ENCODE data around the gene DDX43. TPM values are rescaled to one million over a fixed set of nuclear protein-coding genes. Genes with fewer than 3 reads are reported as not detected.
A peak's percentile ranks its signal among the peaks of the same experiment; 100 is the strongest.

Gene DDX43
- total and polyA plus RNA-seq, 2 of the 4 experiments (the other 2 are of a cell fraction): 0.07 TPM; not detected in 1

DNA sequence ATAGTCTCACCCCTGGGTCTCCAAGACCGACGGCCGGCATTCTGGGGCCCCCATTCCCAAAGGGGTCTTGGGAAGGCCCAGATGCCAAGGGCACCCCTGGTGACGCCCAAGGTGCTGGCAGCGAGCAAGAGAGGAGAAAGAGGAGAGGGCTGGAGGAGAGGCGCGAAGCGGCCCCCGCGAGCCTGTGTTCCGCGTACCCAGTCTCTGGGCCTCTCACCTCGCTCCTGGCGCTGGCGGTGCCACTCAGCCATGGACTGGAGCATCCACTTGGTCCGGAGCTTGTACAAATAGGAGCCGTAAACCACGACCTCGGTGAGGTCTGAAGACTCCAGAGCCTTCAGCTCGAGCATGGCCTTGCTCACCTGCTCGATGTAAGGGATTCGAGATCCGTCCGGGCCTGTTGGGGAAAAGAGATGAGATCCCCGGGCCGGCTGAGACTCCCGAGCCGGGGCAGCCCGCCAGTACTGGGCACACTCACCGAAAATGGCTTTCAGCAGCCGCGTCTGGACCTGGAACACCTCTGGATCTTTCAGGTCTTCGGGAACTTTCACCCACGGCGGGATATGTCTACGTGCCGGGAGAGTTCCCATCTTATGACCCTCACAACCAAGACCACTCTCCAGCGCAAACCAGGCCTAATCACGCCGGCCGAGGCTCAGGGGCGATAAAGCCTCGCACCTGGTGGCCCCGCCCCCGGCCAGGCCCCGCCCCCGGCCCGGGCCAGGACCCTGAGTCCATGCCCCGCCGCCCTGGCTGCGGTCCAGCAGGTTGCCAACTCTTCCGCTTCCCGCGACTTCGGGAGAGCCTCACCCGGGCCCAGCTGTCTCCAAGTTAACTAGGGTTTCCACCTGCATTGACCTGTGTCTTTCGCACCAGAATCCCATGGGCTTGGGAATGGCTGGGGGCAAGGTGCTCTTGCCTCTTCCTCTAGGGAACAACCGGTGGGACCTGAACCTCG lies 40.7 kb upstream of the DDX43 start, which contains the start of gene DPPA5:
DPPA5 (minus strand) TSS at position 641 of the 958 bp plus-strand sequence; CDS start at position 590, 51 bp downstream.
- no peak within 1 kb of the TSS for H3K4ac ChIP-seq (ENCODE audit: low read depth, low read length)
- H3K27me3 ChIP-seq (ENCODE audit: control insufficient read depth, insufficient read depth, low read length): peaks cover 16% of the 10 kb centered on the region
- H3K9me3 ChIP-seq (ENCODE audit: control insufficient read depth, insufficient read depth, low read length): no peaks in the 10 kb centered on the region
- no peaks in the 10 kb centered on the region for H3K79me1 ChIP-seq (ENCODE audit: low read depth in 1 of 2, low read length in 2 of 2)
- WGBS, 2 experiments (ENCODE audit: extremely low coverage in 2 of 2, insufficient read length in 1 of 2): 92% methylated on average over 37 of the region's 59 CpGs; no CpG with 5 or more reads in 1 of the 2 experiments
- no peak within 1 kb of the TSS for H3K23ac ChIP-seq (ENCODE audit: low read depth, low read length)
- no peak within 1 kb of the TSS for H3K4me3 ChIP-seq (ENCODE audit: insufficient read depth, low read depth, low read length)
- H4K20me1 ChIP-seq (ENCODE audit: insufficient read depth, low read length): no peaks in the 10 kb centered on the region
- no peaks in the 10 kb centered on the region for H3K9me1 ChIP-seq (ENCODE audit: insufficient read depth, low read length)
- in situ Hi-C loops (cut with MboI; ENCODE audit: low sequenced_read_pairs): no loop called here
- H3K14ac ChIP-seq (replicated peaks; ENCODE audit: low read depth, low read length): no peak within 1 kb of the TSS
- H2BK20ac ChIP-seq (ENCODE audit: low read depth, low read length): no peak within 1 kb of the TSS
- H3K18ac ChIP-seq (ENCODE audit: low read depth, low read length): no peak within 1 kb of the TSS
- no peaks in the 10 kb centered on the region for H3K36me3 ChIP-seq (ENCODE audit: control insufficient read depth, insufficient read depth, low read length)
- no peak within 1 kb of the TSS for H4K91ac ChIP-seq (ENCODE audit: insufficient read depth, low read depth, low read length)
- no peak within 1 kb of the TSS for H3K27ac ChIP-seq (ENCODE audit: insufficient read depth, low read length)
- dilution Hi-C loops (cut with HindIII; ENCODE audit: low sequenced_read_pairs, unreplicated experiment): no loop called here
- H4K5ac ChIP-seq (ENCODE audit: low read depth, low read length): no peak within 1 kb of the TSS
- DNase-seq (no peak), ATAC-seq (ENCODE audit: low read depth) (no peak)
- no TSS peak for BruUV-seq (replicated peaks)
- no peak within 1 kb of the TSS for H3K56ac ChIP-seq (ENCODE audit: extremely low read depth, insufficient read depth, low read length)
- no peaks in the 10 kb centered on the region for H3K4me1 ChIP-seq (ENCODE audit: control insufficient read depth, insufficient read depth, low read length)
- intact Hi-C loops (cut with micrococcal nuclease): no loop called here
- no peak within 1 kb of the TSS for H4K8ac ChIP-seq (ENCODE audit: low read depth in 2 of 2, low read length in 2 of 2)
- POLR2A ChIA-PET (ENCODE audit: unreplicated experiment): no interaction called here
- no peak within 1 kb of the TSS for H3K9ac ChIP-seq (ENCODE audit: low read depth, low read length)
- no peak within 1 kb of the TSS for H2AK5ac ChIP-seq (ENCODE audit: low read depth, low read length)
- H2AFZ ChIP-seq (replicated peaks; ENCODE audit: low read length, poor library complexity): peak within 1 kb of the TSS; percentile 48
- no peak within 1 kb of the TSS for H2BK15ac ChIP-seq (ENCODE audit: low read depth, low read length)
- H2BK120ac ChIP-seq (ENCODE audit: low read depth, low read length): no peak within 1 kb of the TSS
- H3K4me2 ChIP-seq (ENCODE audit: low read depth, low read length): no peak within 1 kb of the TSS
- CTCF ChIA-PET: no interaction called here
- no peak within 1 kb of the TSS for H2AK9ac ChIP-seq (replicated peaks; ENCODE audit: low read depth, low read length, poor library complexity)
- no peak within 1 kb of the TSS for H2BK5ac ChIP-seq (ENCODE audit: low read depth, low read length, poor library complexity, severe bottlenecking)
- TF ChIP-seq BHLHE40 (IDR thresholded peaks at IDR 0.05; ENCODE audit: low read depth, low read length) (no peak), CEBPB (IDR thresholded peaks at IDR 0.05; ENCODE audit: low read depth, low read length) (no peak), RAD21 (IDR thresholded peaks at IDR 0.05; ENCODE audit: low read length) (no peak), CHD1 (IDR thresholded peaks at IDR 0.05; ENCODE audit: low read depth, low read length) (no peak), RFX5 (IDR thresholded peaks at IDR 0.05; ENCODE audit: low read depth, low read length) (no peak), RCOR1 (IDR thresholded peaks at IDR 0.05; ENCODE audit: insufficient replicate concordance, low read length) (no peak), MAFK (IDR thresholded peaks at IDR 0.05; ENCODE audit: low read depth, low read length) (no peak), MAZ (IDR thresholded peaks at IDR 0.05; ENCODE audit: borderline replicate concordance, low read depth, low read length) (no peak), MXI1 (IDR thresholded peaks at IDR 0.05; ENCODE audit: borderline replicate concordance, low read depth, low read length) (no peak), SMC3 (IDR thresholded peaks at IDR 0.05; ENCODE audit: low read depth, low read length) (no peak), POLR2A (IDR thresholded peaks at IDR 0.05; ENCODE audit: low read depth, low read length) (no peak), NFE2L2 (IDR thresholded peaks at IDR 0.05; ENCODE audit: low read depth, low read length) (no peak), FOS (IDR thresholded peaks at IDR 0.05; ENCODE audit: low read depth, low read length) (no peak)
- TF ChIP-seq, protein P1, sequence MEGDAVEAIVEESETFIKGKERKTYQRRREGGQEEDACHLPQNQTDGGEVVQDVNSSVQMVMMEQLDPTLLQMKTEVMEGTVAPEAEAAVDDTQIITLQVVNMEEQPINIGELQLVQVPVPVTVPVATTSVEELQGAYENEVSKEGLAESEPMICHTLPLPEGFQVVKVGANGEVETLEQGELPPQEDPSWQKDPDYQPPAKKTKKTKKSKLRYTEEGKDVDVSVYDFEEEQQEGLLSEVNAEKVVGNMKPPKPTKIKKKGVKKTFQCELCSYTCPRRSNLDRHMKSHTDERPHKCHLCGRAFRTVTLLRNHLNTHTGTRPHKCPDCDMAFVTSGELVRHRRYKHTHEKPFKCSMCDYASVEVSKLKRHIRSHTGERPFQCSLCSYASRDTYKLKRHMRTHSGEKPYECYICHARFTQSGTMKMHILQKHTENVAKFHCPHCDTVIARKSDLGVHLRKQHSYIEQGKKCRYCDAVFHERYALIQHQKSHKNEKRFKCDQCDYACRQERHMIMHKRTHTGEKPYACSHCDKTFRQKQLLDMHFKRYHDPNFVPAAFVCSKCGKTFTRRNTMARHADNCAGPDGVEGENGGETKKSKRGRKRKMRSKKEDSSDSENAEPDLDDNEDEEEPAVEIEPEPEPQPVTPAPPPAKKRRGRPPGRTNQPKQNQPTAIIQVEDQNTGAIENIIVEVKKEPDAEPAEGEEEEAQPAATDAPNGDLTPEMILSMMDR (conservative IDR thresholded peaks at IDR 0.05; ENCODE audit: low read depth, low read length): no peak
- TF ChIP-seq, protein P2, sequence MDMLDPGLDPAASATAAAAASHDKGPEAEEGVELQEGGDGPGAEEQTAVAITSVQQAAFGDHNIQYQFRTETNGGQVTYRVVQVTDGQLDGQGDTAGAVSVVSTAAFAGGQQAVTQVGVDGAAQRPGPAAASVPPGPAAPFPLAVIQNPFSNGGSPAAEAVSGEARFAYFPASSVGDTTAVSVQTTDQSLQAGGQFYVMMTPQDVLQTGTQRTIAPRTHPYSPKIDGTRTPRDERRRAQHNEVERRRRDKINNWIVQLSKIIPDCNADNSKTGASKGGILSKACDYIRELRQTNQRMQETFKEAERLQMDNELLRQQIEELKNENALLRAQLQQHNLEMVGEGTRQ (IDR thresholded peaks at IDR 0.05; ENCODE audit: low read depth, low read length): no peak

Measured in IMR-90 (cell line).